K562 (cell line): ENCODE results near the gene SIAE. TPM values are rescaled to one million over a fixed set of nuclear protein-coding genes. Genes with fewer than 3 reads are reported as not detected.

Source experiments
- CCAR2 ChIP-seq: fragments of 200-400 bp; formaldehyde crosslinking; IDR thresholded peaks from 2 replicates; pipeline ENCODE4 v1.6.1; 2017; ENCODE audit warnings: mild to moderate bottlenecking, low read depth, low read length
- CHCHD3 ChIP-seq: fragments of 250-450 bp; sonication (Bioruptor Pico); IDR thresholded peaks from 2 replicates; pipeline ENCODE4 v2.1.2; 2022; ENCODE audit warnings: mild to moderate bottlenecking
- CTBP1 ChIP-seq: fragments of 450-650 bp; IDR thresholded peaks from 2 replicates; pipeline ENCODE4 v1.6.1; 2016; ENCODE audit warnings: borderline replicate concordance
- DACH1 ChIP-seq: fragments of 450-650 bp; IDR thresholded peaks from 2 replicates; pipeline ENCODE4 v1.6.1; 2018; ENCODE audit not compliant: partially characterized antibody
- GATA2 ChIP-seq: sonication (generic); formaldehyde crosslinking; IDR thresholded peaks from 2 replicates; pipeline ENCODE4 v1.4.0; 2020; ENCODE audit warnings: mild to moderate bottlenecking, missing genetic modification reagents
- HMGN3 ChIP-seq: IDR thresholded peaks from 2 replicates; pipeline ENCODE4 v1.6.1; 2011; ENCODE audit warnings: borderline replicate concordance, low read depth, mild to moderate bottlenecking, mixed read lengths, low read length; ENCODE audit not compliant: insufficient read length; ENCODE audit errors: extremely low read depth
- NCOA2 ChIP-seq, 2 experiments: fragments of 450-650 bp; IDR thresholded peaks; 2 replicates each; pipeline ENCODE4 v1.6.1; 2018; ENCODE audit warnings: mild to moderate bottlenecking in 2 of 2, moderate library complexity in 1 of 2; ENCODE audit not compliant: partially characterized antibody in 2 of 2
- NCOA6 ChIP-seq: fragments of 450-650 bp; IDR thresholded peaks from 2 replicates; pipeline ENCODE4 v1.6.1; 2017; ENCODE audit warnings: mild to moderate bottlenecking
- OTX1 ChIP-seq: fragments of 450-650 bp; formaldehyde crosslinking; IDR thresholded peaks from 2 replicates; pipeline ENCODE4 v1.4.0; 2022; ENCODE audit warnings: mild to moderate bottlenecking
- PHF20 ChIP-seq: fragments of 450-650 bp; IDR thresholded peaks from 2 replicates; pipeline ENCODE4 v1.6.1; 2018; ENCODE audit not compliant: partially characterized antibody
- RBBP5 ChIP-seq: fragments of 200-600 bp; sonication (generic); IDR thresholded peaks from 2 replicates; pipeline ENCODE4 v1.6.1; 2012; ENCODE audit warnings: borderline replicate concordance, mild to moderate bottlenecking, low read length, control low read depth, inconsistent platforms; ENCODE audit not compliant: insufficient read depth, poor library complexity, severe bottlenecking
- RBM25 ChIP-seq: fragments of 200-400 bp; formaldehyde crosslinking; IDR thresholded peaks from 2 replicates; pipeline ENCODE4 v1.6.1; 2018; ENCODE audit warnings: low read length, low read depth, moderate library complexity; ENCODE audit not compliant: severe bottlenecking
- SNRNP70 ChIP-seq: fragments of 200-400 bp; formaldehyde crosslinking; optimal IDR thresholded peaks from 2 replicates; pipeline ENCODE3; 2017; ENCODE audit warnings: low read depth, low read length
- TAF9B ChIP-seq: fragments of 450-650 bp; IDR thresholded peaks from 2 replicates; pipeline ENCODE4 v1.6.1; 2018; ENCODE audit warnings: mild to moderate bottlenecking; ENCODE audit not compliant: partially characterized antibody
- THRAP3 ChIP-seq: fragments of 450-650 bp; IDR thresholded peaks from 2 replicates; pipeline ENCODE4 v1.6.1; 2016; ENCODE audit warnings: mild to moderate bottlenecking, inconsistent platforms, borderline replicate concordance
- TRIM28 ChIP-seq: fragments of 450-650 bp; IDR thresholded peaks from 2 replicates; pipeline ENCODE4 v1.6.1; 2017
- ZNF140 ChIP-seq: fragments of 250-450 bp; sonication (Bioruptor Pico); IDR thresholded peaks from 2 replicates; pipeline ENCODE4 v1.8.0; 2021; ENCODE audit warnings: moderate library complexity, mild to moderate bottlenecking, inconsistent platforms
- ZNF212 ChIP-seq: fragments of 450-650 bp; formaldehyde crosslinking; IDR thresholded peaks from 2 replicates; pipeline ENCODE4 v1.4.0; 2020; ENCODE audit warnings: mild to moderate bottlenecking
- ZNF41 ChIP-seq: fragments of 250-450 bp; sonication (Bioruptor Pico); conservative IDR thresholded peaks from 2 replicates; pipeline ENCODE4 v1.4.0; 2020; ENCODE audit warnings: mild to moderate bottlenecking
- ZNF695 ChIP-seq: fragments of 450-650 bp; formaldehyde crosslinking; IDR thresholded peaks from 2 replicates; pipeline ENCODE4 v1.4.0; 2020; ENCODE audit warnings: mild to moderate bottlenecking, moderate library complexity
- polyA plus RNA-seq, 8 experiments: library from polyadenylated mRNA; depleted of rRNA in 4 of 8; stranded (reverse) in 5 of 8; unstranded in 3 of 8; fragments of >200 nt; fragmentation: Nextera tagmentation in 2 of 8; fragmentation: Illumina TruSeq in 1 of 8; extraction: Ambion mirVana in 2 of 8; extraction: Trizol in 1 of 8; gene quantifications; 2 replicates each; pipeline versions ENCODE4 v1.2.1 to v1.2.3, GENCODE V29; 2011 to 2014; ENCODE audit warnings: inconsistent platforms in 1 of 8, missing spikeins in 1 of 8
- total RNA-seq, 7 experiments: library from RNA; depleted of rRNA in 6 of 7; stranded (reverse); fragments of >200 nt in 6 of 7; fragmentation: Illumina TruSeq in 2 of 7; extraction: Trizol in 2 of 7; gene quantifications; 2 replicates each; pipeline versions ENCODE4 v1.2.1 to v1.2.3, GENCODE V29; 2011 to 2021; ENCODE audit warnings: low replicate concordance in 1 of 7
- TF ChIP-seq, protein P1 (sequence below): sonication (generic); formaldehyde crosslinking; IDR thresholded peaks from 2 replicates; pipeline ENCODE4 v1.8.0; 2023; ENCODE audit warnings: mild to moderate bottlenecking, missing genetic modification reagents
- TF ChIP-seq, protein P2 (sequence below), 2 experiments: fragments of 200-800 bp in 1 of 2; sonication (Bioruptor generic) in 1 of 2; sonication (generic) in 1 of 2; formaldehyde crosslinking in 1 of 2; IDR thresholded peaks in 1 of 2; conservative IDR thresholded peaks in 1 of 2; 2 replicates each; pipeline versions ENCODE4 v1.5.0 to v1.6.1; 2016 to 2020; ENCODE audit warnings: missing compliant biosample characterization in 1 of 2, missing genetic modification characterization in 1 of 2, missing genetic modification reagents in 1 of 2
- TF ChIP-seq, protein P3 (sequence below): sonication (generic); formaldehyde crosslinking; IDR thresholded peaks from 2 replicates; pipeline ENCODE4 v1.8.0; 2023; ENCODE audit warnings: mild to moderate bottlenecking, missing genetic modification reagents

SIAE gene
- total and polyA plus RNA-seq, 9 of the 15 experiments (the other 6 are each of a cell fraction or from before 2014, with no cell fraction given), result 0.89 to 9.6 (median 3.7) TPM

DNA sequence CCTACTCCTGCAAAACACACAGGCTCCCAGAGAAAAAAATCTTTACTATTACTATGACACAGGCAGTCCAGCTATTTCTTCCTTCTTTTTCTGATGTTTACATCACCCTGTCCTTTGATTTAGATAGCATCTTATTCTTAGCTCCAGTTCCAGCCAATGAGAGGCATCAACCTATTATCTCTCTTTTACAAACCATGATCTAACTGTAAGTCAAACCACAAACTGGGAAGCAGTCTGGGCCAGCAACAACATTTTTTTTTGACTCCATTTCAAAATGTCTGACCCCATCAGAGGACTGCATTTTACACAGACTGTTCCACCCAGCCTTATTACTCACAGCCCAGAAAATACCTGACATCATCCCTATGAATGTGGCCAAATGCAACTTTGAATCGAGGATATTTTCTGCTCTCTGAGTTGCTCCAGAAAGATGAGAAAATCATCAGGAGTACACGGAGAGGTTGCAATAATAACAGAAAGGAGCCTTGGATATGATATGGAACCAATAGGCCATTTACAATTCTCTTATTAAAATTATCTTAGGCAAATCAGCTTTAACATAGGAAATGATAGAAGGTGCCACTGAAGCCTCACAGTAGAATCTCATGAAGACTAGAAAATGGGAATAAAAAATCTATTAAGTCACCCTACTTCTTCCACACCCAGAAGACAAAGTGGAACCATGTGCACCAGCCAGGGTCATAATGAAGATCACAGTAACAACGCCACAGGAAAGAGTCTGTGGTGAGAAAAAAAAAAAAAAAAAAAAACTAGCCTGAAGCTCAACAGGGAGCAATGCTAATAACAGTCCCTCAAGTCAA lies 29.7 kb downstream of the SIAE start (continued):
- TF ChIP-seq RBBP5, result peak; percentile 9
- no peak for TF ChIP-seq THRAP3
- no peak for TF ChIP-seq HMGN3
- no peak for TF ChIP-seq TRIM28
- TF ChIP-seq, protein P1, sequence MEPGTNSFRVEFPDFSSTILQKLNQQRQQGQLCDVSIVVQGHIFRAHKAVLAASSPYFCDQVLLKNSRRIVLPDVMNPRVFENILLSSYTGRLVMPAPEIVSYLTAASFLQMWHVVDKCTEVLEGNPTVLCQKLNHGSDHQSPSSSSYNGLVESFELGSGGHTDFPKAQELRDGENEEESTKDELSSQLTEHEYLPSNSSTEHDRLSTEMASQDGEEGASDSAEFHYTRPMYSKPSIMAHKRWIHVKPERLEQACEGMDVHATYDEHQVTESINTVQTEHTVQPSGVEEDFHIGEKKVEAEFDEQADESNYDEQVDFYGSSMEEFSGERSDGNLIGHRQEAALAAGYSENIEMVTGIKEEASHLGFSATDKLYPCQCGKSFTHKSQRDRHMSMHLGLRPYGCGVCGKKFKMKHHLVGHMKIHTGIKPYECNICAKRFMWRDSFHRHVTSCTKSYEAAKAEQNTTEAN (CRISPR knock-in tag), result no peak
- peak; percentile 13 for TF ChIP-seq RBM25
- no peak for TF ChIP-seq ZNF41
- TF ChIP-seq NCOA6, result no peak
- TF ChIP-seq, protein P2, sequence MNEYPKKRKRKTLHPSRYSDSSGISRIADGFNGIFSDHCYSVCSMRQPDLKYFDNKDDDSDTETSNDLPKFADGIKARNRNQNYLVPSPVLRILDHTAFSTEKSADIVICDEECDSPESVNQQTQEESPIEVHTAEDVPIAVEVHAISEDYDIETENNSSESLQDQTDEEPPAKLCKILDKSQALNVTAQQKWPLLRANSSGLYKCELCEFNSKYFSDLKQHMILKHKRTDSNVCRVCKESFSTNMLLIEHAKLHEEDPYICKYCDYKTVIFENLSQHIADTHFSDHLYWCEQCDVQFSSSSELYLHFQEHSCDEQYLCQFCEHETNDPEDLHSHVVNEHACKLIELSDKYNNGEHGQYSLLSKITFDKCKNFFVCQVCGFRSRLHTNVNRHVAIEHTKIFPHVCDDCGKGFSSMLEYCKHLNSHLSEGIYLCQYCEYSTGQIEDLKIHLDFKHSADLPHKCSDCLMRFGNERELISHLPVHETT (CRISPR knock-in tag; conservative IDR thresholded peaks at IDR 0.05 in 1 of 2, IDR thresholded peaks at IDR 0.05 in 1 of 2), result peak in 1 of 2 experiments; percentile 54; a peak in 2 of 4 replicates
- TF ChIP-seq PHF20, result no peak
- TF ChIP-seq, protein P3, sequence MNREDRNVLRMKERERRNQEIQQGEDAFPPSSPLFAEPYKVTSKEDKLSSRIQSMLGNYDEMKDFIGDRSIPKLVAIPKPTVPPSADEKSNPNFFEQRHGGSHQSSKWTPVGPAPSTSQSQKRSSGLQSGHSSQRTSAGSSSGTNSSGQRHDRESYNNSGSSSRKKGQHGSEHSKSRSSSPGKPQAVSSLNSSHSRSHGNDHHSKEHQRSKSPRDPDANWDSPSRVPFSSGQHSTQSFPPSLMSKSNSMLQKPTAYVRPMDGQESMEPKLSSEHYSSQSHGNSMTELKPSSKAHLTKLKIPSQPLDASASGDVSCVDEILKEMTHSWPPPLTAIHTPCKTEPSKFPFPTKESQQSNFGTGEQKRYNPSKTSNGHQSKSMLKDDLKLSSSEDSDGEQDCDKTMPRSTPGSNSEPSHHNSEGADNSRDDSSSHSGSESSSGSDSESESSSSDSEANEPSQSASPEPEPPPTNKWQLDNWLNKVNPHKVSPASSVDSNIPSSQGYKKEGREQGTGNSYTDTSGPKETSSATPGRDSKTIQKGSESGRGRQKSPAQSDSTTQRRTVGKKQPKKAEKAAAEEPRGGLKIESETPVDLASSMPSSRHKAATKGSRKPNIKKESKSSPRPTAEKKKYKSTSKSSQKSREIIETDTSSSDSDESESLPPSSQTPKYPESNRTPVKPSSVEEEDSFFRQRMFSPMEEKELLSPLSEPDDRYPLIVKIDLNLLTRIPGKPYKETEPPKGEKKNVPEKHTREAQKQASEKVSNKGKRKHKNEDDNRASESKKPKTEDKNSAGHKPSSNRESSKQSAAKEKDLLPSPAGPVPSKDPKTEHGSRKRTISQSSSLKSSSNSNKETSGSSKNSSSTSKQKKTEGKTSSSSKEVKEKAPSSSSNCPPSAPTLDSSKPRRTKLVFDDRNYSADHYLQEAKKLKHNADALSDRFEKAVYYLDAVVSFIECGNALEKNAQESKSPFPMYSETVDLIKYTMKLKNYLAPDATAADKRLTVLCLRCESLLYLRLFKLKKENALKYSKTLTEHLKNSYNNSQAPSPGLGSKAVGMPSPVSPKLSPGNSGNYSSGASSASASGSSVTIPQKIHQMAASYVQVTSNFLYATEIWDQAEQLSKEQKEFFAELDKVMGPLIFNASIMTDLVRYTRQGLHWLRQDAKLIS (CRISPR knock-in tag), result no peak
- TF ChIP-seq DACH1, result no peak
- TF ChIP-seq ZNF695, result no peak
- TF ChIP-seq NCOA2 (IDR thresholded peaks at IDR 0.05; ENCODE audit: partially characterized antibody in 2 of 2), result no peak
- TF ChIP-seq ZNF212 (CRISPR knock-in tag), result no peak
- TF ChIP-seq TAF9B, result no peak
- TF ChIP-seq SNRNP70, result no peak
- TF ChIP-seq ZNF140 (CRISPR knock-in tag), result no peak
- no peak for TF ChIP-seq CHCHD3 (CRISPR knock-in tag)
- TF ChIP-seq OTX1, result no peak
- TF ChIP-seq CCAR2, result no peak
- peak; percentile 60 for TF ChIP-seq GATA2
- peak; percentile 17; the same call in 1 of the 2 replicates for TF ChIP-seq CTBP1
